Fibroblast of gingiva (primary cell): ENCODE results near the gene SPAG8.

Experiments
- DNase-seq: peaks from one replicate; pipeline ENCODE4 v3.0.0-alpha.2; 2011; ENCODE audit warnings: low read depth

SPAG8 gene

DNA sequence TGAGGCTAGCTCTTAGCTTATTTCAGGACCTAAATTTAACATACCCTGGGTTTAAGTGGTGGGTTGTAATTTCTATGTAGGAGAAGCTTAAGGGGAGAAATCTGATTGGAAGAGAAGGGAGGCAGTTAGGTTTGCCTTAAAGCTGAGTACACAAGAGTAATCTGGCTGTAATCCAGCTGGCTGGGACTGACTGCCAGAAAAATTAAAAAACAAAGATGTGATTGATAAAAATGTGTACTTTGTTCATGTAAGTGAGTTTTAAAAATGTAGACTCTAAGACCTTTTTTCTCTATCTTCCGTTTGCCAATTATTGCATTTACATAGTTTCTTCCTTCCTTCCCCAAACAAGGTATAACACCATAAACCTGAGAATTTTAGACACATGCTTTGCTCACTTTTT is 40.5 kb downstream of the SPAG8 start:
- no peak for DNase-seq

DNA sequence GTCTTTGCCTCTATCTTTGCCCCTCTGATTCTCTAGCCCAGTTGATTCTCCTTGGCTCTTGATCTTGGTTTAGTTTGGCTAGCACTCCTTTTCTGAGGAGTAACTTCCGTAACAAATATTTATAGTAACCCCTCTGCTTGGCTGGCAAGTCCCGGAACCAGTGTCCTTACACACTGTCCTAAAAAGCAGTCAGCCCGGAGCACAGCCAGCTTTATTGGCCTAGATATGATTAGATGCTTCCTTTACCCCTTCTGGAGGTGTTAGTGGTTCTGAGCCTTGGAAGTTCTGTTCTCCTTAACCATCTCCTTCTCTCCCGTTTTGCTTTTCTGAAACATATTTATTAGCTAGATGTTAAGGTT is 41.0 kb downstream of the SPAG8 start:
- no peak for DNase-seq

- DNase-seq: no peak
Measured at GRCh38 chr9:35769763-35770162, 42.3 kb downstream of the SPAG8 start.

- no peak for DNase-seq
Measured at GRCh38 chr9:35767458-35767857, 44.6 kb downstream of the SPAG8 start.

DNA sequence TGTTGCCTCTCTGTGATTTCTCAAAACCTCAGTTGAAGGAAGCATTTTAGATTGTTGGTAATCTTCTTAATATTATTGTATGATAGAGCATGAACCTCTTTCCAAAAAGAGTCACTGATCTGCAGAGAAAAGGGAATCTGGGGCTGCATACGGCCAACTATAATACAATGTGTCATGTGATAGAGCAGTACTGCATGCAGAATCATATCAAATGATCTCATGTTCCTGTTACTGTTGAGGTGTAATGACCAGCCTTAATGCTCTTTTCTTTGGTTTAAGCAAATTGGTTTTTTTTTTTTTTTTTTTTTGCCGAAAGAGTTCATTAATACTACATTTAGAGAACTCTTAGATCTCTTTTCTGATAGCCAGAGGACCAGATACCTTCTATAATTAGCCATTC is 45.1 kb downstream of the SPAG8 start:
- DNase-seq: no peak

GRCh38 chr9:35763803-35764202 is 48.3 kb downstream of the SPAG8 start:
- no peak for DNase-seq

GRCh38 chr9:35763181-35763580 is 48.9 kb downstream of the SPAG8 start:
- no peak for DNase-seq

DNA sequence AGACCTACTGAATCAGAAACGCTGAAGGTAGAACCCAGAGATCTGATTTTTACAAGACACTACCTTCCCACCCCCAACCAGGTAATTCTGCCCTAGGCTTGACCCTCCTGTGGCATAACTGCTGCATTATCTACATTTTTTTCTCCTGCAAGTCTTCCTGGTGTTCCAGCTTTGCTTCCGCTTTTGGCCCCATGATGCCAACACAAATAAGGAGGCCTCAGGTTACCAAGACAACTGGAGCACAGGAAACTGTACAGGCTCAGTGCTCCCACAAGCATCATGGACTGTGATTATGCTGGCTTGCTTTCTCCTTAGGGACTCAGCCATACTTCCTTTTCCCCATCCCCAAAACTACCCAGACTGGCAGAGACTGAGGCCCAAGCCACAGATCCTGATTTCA is 51.4 kb downstream of the SPAG8 start:
- peak; percentile 45 for DNase-seq

- no peak for DNase-seq
Measured at GRCh38 chr9:35759795-35760194, 52.3 kb downstream of the SPAG8 start.
